HL-60 (cell line): ENCODE data around the gene ZDHHC4.
"Not testable (repeated sequence)": the region's sequence is repeated elsewhere in the genome, so short reads cannot be mapped to it uniquely, and the experiment has no call there.

Source experiments
- DNase-seq, 2 experiments: peaks; one replicate each; pipeline ENCODE4 v3.0.0-alpha.2; 2010 to 2020; ENCODE audit warnings: low read depth in 1 of 2, low spot score in 1 of 2
- H3K27ac ChIP-seq: fragments of 250-450 bp; sonication (Bioruptor Pico); replicated peaks from 2 replicates; pipeline ENCODE4 v1.5.1; 2020; ENCODE audit warnings: mild to moderate bottlenecking, moderate library complexity
- H3K27me3 ChIP-seq: fragments of 250-450 bp; sonication (Bioruptor Pico); 2 replicates; pipeline ENCODE4 v1.5.1; 2021; ENCODE audit warnings: mild to moderate bottlenecking, moderate library complexity; ENCODE audit not compliant: insufficient read depth, poor library complexity, severe bottlenecking
- H3K4me3 ChIP-seq: replicated peaks from 2 replicates; pipeline ENCODE4 v1.5.1; 2011; ENCODE audit warnings: mild to moderate bottlenecking, control low read depth, low read length; ENCODE audit not compliant: insufficient read depth
- GABPA ChIP-seq: IDR thresholded peaks from 2 replicates; pipeline ENCODE4 v1.6.1; 2012; ENCODE audit warnings: low read depth
- POLR2AphosphoS5 ChIP-seq: IDR thresholded peaks from 2 replicates; pipeline ENCODE4 v1.6.1; 2012; ENCODE audit warnings: low read depth
- SPI1 ChIP-seq: IDR thresholded peaks from 2 replicates; pipeline ENCODE4 v1.6.1; 2012; ENCODE audit warnings: low read depth, mild to moderate bottlenecking, borderline replicate concordance
- TF ChIP-seq, protein P1 (sequence below): IDR thresholded peaks from 2 replicates; pipeline ENCODE4 v1.6.1; 2012; ENCODE audit warnings: low read depth; ENCODE audit not compliant: insufficient replicate concordance
- TF ChIP-seq, protein P2 (sequence below): IDR thresholded peaks from one replicate; pipeline ENCODE4 v1.5.1; 2011; ENCODE audit warnings: low read length, control low read depth, inconsistent platforms; ENCODE audit not compliant: insufficient read depth

Gene ZDHHC4

DNA sequence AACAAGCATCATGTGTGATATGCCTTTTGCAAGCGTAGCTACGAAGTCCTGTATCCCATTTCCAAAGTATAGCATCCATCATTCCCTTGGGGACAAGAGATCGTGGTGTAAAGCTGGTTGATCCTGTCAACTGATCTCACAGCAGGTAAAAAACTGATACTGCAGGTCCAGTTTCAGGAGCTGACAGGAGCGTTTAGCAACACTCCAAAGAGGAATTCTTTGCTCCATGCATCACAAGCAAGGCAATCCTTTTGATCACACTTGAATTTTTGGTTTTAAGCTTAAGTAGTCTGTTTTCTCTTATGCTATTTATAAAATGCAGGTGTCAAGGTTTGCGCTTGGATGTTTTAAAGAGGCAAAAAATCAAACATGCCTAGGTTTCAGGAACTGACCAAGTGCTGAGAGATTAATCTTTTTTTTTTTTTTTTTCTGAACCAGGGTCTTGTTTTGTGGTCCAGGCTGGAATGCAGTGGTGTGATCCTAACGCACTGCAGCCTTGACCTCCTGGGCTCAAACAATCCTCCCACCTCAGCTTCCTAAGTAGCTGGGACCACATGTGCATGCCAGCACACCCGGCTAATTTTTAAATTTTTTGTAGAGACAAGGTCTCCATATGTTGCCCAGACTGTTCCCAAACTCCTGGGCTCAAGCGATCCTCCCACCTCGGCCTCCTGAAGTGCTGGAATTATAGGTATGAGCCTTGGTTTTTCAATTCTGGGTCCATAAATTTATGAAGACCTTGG lies 1.8 kb upstream of the ZDHHC4 start:
- no peak for DNase-seq
- no peak for TF ChIP-seq SPI1
- Histone ChIP-seq H3K27ac (no peak overlapping the region), H3K27me3 (no peaks in the 10 kb centered on the region), H3K4me3 (no peak overlapping the region)

DNA sequence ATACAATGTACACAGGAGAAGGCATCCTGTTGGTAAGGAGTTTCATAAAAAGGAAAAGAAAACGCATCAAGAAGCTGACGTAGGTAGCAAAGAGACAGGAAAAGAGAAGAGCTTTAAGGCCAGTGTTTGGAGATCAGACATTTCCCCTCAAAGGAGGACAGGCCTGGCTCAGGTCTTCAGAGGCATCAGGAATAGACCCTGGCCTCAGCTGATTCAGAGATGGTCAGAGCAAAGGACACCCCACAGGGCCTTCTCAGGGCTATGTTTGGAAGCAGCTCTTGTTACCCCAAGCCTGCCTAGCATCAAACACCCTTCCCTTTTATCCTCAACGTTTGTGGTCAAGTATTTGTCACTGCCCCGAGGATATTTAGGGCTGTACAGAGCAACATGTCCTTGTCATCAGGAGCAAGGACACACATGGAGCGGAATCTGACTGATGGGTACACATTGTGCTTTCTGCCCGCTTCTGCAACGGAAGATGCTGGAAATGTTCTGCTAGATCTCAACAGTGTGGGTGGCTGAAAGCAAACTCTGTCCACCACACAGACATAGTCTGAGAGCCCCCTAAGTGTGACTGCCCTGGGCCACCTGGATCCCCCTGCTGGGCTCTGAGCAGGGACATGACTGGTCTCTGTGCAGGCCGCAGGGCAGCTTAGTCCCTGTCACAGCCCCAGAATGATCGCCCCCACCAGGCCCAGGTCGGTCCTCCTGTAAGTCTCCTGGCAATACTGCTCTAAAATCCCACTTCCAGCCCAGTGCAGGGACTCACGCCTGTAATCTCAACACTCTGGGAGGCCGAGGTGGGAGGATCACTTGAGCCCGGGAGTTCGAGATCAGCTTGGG lies 1.0 kb upstream of the ZDHHC4 start:
- H3K4me3 ChIP-seq: peak overlapping the region; percentile 45
- no peak for TF ChIP-seq SPI1
- TF ChIP-seq, protein P1, sequence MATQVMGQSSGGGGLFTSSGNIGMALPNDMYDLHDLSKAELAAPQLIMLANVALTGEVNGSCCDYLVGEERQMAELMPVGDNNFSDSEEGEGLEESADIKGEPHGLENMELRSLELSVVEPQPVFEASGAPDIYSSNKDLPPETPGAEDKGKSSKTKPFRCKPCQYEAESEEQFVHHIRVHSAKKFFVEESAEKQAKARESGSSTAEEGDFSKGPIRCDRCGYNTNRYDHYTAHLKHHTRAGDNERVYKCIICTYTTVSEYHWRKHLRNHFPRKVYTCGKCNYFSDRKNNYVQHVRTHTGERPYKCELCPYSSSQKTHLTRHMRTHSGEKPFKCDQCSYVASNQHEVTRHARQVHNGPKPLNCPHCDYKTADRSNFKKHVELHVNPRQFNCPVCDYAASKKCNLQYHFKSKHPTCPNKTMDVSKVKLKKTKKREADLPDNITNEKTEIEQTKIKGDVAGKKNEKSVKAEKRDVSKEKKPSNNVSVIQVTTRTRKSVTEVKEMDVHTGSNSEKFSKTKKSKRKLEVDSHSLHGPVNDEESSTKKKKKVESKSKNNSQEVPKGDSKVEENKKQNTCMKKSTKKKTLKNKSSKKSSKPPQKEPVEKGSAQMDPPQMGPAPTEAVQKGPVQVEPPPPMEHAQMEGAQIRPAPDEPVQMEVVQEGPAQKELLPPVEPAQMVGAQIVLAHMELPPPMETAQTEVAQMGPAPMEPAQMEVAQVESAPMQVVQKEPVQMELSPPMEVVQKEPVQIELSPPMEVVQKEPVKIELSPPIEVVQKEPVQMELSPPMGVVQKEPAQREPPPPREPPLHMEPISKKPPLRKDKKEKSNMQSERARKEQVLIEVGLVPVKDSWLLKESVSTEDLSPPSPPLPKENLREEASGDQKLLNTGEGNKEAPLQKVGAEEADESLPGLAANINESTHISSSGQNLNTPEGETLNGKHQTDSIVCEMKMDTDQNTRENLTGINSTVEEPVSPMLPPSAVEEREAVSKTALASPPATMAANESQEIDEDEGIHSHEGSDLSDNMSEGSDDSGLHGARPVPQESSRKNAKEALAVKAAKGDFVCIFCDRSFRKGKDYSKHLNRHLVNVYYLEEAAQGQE: no peak
- TF ChIP-seq GABPA: no peak
- TF ChIP-seq, protein P2, sequence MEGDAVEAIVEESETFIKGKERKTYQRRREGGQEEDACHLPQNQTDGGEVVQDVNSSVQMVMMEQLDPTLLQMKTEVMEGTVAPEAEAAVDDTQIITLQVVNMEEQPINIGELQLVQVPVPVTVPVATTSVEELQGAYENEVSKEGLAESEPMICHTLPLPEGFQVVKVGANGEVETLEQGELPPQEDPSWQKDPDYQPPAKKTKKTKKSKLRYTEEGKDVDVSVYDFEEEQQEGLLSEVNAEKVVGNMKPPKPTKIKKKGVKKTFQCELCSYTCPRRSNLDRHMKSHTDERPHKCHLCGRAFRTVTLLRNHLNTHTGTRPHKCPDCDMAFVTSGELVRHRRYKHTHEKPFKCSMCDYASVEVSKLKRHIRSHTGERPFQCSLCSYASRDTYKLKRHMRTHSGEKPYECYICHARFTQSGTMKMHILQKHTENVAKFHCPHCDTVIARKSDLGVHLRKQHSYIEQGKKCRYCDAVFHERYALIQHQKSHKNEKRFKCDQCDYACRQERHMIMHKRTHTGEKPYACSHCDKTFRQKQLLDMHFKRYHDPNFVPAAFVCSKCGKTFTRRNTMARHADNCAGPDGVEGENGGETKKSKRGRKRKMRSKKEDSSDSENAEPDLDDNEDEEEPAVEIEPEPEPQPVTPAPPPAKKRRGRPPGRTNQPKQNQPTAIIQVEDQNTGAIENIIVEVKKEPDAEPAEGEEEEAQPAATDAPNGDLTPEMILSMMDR: no peak
- no peak for TF ChIP-seq POLR2AphosphoS5
- H3K27ac ChIP-seq: peak overlapping the region; percentile 91
- peak in 1 of 2 experiments; percentile 21 for DNase-seq
- no peaks in the 10 kb centered on the region for H3K27me3 ChIP-seq

DNA sequence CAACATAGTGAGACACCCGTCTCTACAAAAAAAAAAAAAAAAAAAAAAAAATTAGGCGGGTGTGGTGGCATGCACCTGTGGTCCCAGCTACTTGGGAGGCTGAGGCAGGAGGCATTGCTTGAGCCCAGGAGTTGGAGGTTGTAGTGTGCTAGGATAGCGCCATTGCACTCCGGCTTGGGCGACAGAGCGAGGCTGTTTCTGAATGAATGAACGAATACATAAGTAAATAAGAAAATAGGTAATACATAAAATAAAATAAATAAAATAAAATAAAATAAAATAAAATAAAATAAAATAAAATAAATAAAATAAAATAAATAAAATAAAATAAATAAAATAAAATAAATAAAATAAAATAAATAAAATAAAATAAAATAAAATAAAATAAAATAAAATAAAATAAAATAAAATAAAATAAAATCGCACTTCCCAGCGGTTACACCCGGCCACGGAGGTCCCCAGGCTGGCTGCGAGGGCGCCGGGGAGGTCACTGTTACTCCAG lies 336 bp upstream of the ZDHHC4 start:
- Histone ChIP-seq H3K4me3 (peak overlapping the region; percentile 67), H3K27ac (peak overlapping the region; percentile 91)
- not testable (repeated sequence) for DNase-seq, H3K27me3 ChIP-seq

DNA sequence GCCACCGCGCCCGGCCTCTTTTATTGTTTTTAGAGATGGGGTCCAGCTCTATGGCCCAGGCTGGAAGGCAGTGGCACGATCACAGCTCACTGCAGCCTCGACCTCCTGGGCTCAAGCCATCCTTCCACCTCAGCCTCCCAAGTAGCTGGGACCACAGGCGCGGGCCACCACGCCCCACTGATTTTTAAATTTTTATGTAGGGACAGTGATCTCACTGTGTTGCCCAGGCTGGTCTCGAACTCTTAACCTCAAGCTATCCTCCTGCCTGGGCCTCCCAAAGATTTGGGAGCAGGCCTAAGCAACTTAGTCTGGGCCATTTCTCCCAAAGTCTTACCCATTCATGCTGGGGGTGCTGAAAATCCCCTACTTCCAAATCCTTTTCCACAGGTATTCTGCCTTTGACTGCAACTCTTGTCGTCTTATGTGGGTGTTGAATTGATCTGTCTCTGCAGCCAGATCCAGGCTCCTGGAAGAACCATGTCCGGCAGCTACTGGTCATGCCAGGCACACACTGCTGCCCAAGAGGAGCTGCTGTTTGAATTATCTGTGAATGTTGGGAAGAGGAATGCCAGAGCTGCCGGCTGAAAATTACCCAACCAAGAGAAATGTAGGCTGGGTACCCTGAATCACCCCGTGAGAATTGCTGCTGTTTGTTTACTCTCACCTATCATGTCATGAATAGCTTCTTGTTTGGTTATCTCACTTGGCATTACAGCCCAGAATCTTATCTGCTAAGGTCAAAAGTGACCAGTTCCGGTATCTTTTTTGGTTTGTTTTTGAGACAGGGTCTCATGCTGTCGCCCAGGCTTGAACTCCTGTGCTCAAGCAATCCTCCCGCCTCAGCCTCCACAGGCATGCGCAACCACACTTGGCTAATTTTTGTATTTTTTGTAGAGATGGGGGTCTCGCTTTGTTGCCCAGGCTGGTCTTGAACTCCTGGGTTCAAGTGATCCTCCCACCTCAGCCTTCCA lies 1.1 kb downstream of the ZDHHC4 start:
- TF ChIP-seq POLR2AphosphoS5: no peak
- no peak for TF ChIP-seq SPI1
- Histone ChIP-seq H3K27me3 (no peaks in the 10 kb centered on the region), H3K4me3 (peak overlapping the region; percentile 67), H3K27ac (peak overlapping the region; percentile 91; the same call in 1 of the 2 replicates)
- no peak for DNase-seq

DNA sequence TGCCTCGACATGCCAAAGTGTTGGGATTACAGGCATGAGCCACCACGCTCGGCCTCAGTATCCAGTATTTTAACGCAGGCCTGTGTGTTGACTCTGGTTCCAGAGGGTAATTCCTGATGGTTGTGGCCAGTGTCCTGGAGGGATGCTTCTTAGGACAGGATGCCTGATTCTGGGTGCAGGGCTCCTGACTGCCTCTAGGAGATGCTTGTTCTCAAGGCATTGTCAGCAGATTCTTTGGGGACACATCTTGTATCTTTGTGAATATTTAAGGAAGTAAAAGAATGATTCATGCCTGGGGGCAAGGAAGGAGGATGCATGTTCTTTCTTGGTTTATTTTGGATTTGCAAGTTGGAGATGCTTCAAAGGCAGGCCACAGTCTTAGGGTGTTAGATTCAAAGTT lies 2.2 kb downstream of the ZDHHC4 start:
- Histone ChIP-seq H3K4me3 (no peak overlapping the region), H3K27me3 (no peaks in the 10 kb centered on the region), H3K27ac (no peak overlapping the region)
- TF ChIP-seq, protein P2: peak; percentile 25
- TF ChIP-seq SPI1: no peak
- DNase-seq: peak; percentile 28 to 38

DNA sequence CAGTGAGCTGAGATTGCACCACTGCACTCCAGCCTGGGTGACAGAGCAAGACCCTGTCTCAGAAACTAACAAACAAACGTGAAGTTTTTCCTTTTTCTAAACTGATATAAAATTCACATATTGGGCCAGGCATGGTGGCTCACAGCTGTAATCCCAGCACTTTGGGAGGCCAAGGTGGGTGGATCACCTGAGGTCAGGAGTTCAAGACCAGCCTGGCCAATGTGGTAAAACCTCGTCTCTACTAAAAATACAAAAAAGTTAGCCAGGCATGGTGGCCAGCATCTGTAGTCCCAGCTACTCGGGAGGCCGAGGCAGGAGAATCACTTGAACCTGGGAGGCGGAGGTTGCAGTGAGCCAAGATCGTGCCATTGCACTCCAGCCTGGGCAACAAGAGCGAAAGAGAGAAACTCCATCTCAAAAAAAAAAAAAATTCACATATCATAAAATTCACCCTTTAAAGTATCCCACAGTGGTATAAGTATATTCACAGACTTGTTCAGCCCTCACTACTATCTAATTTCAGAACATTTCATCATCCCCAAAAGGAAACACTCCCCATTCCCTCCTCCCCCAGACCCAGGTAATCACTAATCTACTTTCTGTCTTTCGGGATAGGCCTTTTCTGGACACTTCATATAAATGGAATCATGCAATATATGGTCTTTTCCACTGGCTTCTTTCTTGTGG lies 8.6 kb downstream of the ZDHHC4 start:
- H3K4me3 ChIP-seq, H3K27ac ChIP-seq, H3K27me3 ChIP-seq, DNase-seq: not testable (repeated sequence)
